ENCODE data around the gene GTF2F2. TPM values are rescaled to one million over a fixed set of nuclear protein-coding genes. Genes with fewer than 3 reads are reported as not detected.
"Not testable (repeated sequence)": the region's sequence is repeated elsewhere in the genome, so short reads cannot be mapped to it uniquely, and the experiment has no call there.

The GTF2F2 gene
- total RNA-seq, 1 donor from 2014 or later = 18.9 TPM

DNA sequence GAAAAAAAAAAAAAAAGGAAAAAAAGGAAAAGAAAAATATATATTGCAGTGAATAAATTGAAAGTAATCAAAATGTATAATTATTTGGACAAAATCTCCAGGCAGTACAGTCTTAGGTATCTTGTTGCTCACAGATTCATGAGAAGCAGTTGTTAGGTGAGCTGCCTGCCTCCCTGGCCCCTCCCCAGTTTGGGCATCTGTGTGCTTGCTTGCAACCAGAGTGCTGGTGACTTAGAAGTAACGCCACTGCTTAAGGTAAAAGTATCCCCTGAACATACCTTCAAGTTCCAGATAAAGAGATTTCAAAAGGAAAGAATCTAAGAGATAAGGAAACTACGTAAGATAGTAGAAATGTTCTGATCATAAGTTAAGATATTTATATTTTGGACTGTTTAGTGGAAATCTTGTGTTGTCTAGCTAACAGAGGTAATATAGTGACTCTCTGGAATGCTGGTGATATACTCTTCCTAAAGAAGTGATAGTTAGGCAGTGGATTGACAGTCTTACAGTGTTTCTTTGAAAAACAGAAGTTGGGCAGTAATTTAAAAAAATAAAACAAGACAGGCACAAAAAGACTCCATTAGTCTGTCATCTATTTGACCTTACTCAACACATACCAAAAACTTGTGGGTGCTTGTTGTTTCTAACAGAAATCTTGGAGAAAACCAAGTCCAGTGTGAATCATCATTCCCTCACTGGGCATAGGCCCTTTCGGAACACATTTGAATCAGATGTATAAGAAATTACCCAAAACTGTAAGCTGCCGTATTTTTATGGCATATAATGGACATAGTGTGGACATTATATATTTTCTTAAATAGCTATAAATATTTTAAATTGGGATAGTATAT is 118.9 kb downstream of the GTF2F2 start:
- H3K4me3 ChIP-seq = no peak overlapping the region
- intact Hi-C loops (cut with DNase I) = no loop called here
- H3K9me3 ChIP-seq = no peaks in the 10 kb centered on the region
- H3K27me3 ChIP-seq = no peaks in the 10 kb centered on the region
- peaks cover 14% of the 10 kb centered on the region for H3K4me1 ChIP-seq
- no peak overlapping the region for H3K27ac ChIP-seq
- H3K36me3 ChIP-seq = no peaks in the 10 kb centered on the region
- no peak for DNase-seq (ENCODE audit: extremely low spot score in 2 of 2)
- peak in 1 of 2 donors; percentile 28 for TF ChIP-seq POLR2AphosphoS5 (IDR thresholded peaks at IDR 0.05; ENCODE audit: insufficient read depth in 1 of 2, low read depth in 1 of 2)
- TF ChIP-seq, protein P1, sequence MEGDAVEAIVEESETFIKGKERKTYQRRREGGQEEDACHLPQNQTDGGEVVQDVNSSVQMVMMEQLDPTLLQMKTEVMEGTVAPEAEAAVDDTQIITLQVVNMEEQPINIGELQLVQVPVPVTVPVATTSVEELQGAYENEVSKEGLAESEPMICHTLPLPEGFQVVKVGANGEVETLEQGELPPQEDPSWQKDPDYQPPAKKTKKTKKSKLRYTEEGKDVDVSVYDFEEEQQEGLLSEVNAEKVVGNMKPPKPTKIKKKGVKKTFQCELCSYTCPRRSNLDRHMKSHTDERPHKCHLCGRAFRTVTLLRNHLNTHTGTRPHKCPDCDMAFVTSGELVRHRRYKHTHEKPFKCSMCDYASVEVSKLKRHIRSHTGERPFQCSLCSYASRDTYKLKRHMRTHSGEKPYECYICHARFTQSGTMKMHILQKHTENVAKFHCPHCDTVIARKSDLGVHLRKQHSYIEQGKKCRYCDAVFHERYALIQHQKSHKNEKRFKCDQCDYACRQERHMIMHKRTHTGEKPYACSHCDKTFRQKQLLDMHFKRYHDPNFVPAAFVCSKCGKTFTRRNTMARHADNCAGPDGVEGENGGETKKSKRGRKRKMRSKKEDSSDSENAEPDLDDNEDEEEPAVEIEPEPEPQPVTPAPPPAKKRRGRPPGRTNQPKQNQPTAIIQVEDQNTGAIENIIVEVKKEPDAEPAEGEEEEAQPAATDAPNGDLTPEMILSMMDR (IDR thresholded peaks at IDR 0.05) = no peak

DNA sequence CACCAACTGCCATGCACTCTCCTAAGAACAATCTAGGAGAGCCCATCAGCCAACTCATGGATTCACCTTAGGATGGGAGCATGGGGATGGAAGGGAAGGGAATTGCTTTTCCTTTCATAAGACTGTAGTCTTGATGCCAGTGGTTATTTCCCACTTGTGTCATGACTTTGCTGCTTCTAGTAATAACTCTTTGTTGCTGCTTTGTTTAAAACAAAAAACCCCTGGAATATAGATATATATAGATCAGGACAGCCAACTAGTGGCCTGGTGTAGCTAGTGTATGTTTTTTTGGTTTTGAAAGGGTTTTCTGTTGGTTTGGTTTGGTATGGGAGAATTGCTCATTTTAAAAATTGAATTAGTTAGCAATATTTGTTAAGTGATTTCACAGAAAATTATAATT is 119.8 kb downstream of the GTF2F2 start:
- DNase-seq (ENCODE audit: extremely low spot score in 2 of 2) = no peak
- no peak overlapping the region for H3K27ac ChIP-seq
- no peaks in the 10 kb centered on the region for H3K27me3 ChIP-seq
- intact Hi-C loops (cut with DNase I) = no loop called here
- TF ChIP-seq, protein P1 (IDR thresholded peaks at IDR 0.05) = no peak
- TF ChIP-seq POLR2AphosphoS5 (IDR thresholded peaks at IDR 0.05; ENCODE audit: insufficient read depth in 1 of 2, low read depth in 1 of 2) (no peak), POLR2A (IDR thresholded peaks at IDR 0.05) (no peak)
- no peaks in the 10 kb centered on the region for H3K9me3 ChIP-seq
- H3K4me1 ChIP-seq = peaks cover 14% of the 10 kb centered on the region
- H3K4me3 ChIP-seq = no peak overlapping the region
- no peaks in the 10 kb centered on the region for H3K36me3 ChIP-seq

DNA sequence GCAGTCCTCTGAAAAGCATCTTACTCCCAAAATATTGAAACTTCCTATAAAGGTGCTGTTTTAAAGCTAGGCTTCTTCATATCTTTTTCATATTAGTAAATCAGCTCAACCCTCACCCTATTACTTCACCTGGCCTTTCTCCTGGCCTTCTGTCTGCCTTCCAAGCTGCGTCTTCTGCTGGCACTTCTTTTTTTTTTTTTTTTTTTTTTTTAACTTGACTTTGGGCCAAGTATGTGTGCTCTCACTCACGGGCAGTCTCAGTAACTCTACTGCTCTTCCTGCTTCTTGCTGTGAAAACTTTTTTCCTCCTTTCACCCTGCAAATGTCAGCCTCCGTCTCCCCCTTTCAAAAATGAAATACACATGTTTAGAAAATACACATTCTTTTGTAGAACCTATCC is 121.8 kb downstream of the GTF2F2 start:
- intact Hi-C loops (cut with DNase I) = no loop called here
- no peak for TF ChIP-seq POLR2A (IDR thresholded peaks at IDR 0.05)
- no peak for TF ChIP-seq POLR2AphosphoS5 (IDR thresholded peaks at IDR 0.05; ENCODE audit: insufficient read depth in 1 of 2, low read depth in 1 of 2)
- TF ChIP-seq, protein P1 (IDR thresholded peaks at IDR 0.05) = no peak
- DNase-seq (ENCODE audit: extremely low spot score in 2 of 2) = no peak
- no peaks in the 10 kb centered on the region for H3K27me3 ChIP-seq
- H3K36me3 ChIP-seq = no peaks in the 10 kb centered on the region
- H3K4me3 ChIP-seq = no peak overlapping the region
- no peak overlapping the region for H3K27ac ChIP-seq
- peaks cover 14% of the 10 kb centered on the region for H3K4me1 ChIP-seq
- no peaks in the 10 kb centered on the region for H3K9me3 ChIP-seq

DNA sequence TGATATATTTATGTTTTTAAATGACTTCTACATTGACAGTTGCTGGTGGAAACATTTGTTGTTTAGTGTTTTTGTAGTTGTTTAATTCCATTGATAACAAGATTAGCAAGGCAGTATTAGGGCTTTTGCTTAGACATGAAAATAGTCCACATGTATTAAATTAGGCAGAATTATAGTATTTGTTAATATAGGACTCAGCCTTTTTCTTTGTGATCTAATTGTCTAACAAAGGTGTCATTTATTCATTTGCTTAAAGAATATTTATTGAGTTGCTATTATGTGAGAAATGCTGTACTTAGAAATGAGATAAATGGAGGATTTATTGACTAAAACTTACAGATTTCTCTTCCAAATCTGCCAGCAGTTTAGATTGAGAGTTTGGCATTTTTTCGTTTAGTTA is 122.2 kb downstream of the GTF2F2 start:
- TF ChIP-seq, protein P1 (IDR thresholded peaks at IDR 0.05) = no peak
- TF ChIP-seq POLR2AphosphoS5 (IDR thresholded peaks at IDR 0.05; ENCODE audit: insufficient read depth in 1 of 2, low read depth in 1 of 2) = no peak
- TF ChIP-seq POLR2A (IDR thresholded peaks at IDR 0.05) = no peak
- Histone ChIP-seq H3K36me3 (no peaks in the 10 kb centered on the region), H3K4me1 (peaks cover 14% of the 10 kb centered on the region), H3K4me3 (no peak overlapping the region), H3K27ac (no peak overlapping the region), H3K27me3 (no peaks in the 10 kb centered on the region), H3K9me3 (no peaks in the 10 kb centered on the region)
- no peak for DNase-seq (ENCODE audit: extremely low spot score in 2 of 2)
- intact Hi-C loops (cut with DNase I) = no loop called here

DNA sequence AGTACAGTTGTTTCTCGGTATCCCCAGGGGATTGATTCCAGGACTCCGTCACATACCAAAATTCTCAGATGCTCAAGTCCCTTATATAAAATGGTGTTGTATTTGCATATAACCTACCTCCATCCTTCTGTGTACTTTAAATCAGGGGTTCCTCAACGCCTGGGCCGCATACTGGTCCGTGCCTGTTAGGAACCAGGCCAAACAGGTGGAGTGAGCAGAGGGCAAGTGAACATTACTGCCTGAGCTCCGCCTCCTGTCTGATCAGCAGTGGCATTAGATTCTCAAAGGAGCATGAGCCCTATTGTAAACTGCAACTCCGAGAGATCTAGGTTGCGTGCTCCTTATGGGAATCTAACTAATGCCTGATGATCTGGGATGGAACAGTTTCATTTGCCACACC is 122.8 kb downstream of the GTF2F2 start:
- Histone ChIP-seq H3K4me1 (peaks cover 14% of the 10 kb centered on the region), H3K27ac (no peak overlapping the region), H3K4me3 (no peak overlapping the region), H3K36me3 (no peaks in the 10 kb centered on the region), H3K27me3 (no peaks in the 10 kb centered on the region), H3K9me3 (no peaks in the 10 kb centered on the region)
- TF ChIP-seq POLR2AphosphoS5 (IDR thresholded peaks at IDR 0.05; ENCODE audit: insufficient read depth in 1 of 2, low read depth in 1 of 2) = no peak
- intact Hi-C loops (cut with DNase I) = no loop called here
- DNase-seq (ENCODE audit: extremely low spot score in 2 of 2) = no peak

DNA sequence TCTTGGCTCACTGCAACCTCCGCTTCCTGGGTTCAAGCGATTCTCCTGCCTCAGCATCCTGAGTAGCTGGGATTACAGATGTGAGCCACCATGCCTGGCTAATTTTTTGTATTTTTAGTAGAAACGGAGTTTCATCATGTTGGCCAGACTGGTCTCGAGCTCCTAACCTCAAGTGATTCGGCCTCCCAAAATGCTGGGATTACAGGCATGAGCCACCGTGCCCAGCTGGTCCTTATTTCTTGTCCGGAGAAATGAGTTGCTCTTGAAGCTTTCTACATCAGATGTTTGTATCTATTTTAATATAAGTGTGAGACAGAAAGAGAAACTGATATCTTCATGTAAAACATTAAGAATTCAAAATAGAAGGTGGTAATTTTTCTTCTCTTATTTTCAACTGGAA is 124.4 kb downstream of the GTF2F2 start:
- intact Hi-C loops (cut with DNase I); H3K27ac ChIP-seq; H3K36me3 ChIP-seq; H3K9me3 ChIP-seq; H3K27me3 ChIP-seq; DNase-seq (ENCODE audit: extremely low spot score in 2 of 2); H3K4me3 ChIP-seq: not testable (repeated sequence)
- H3K4me1 ChIP-seq = peaks cover 14% of the 10 kb centered on the region
